GM12878 (cell line): ENCODE data around the gene JADE3. TPM values are rescaled to one million over a fixed set of nuclear protein-coding genes. Genes with fewer than 3 reads are reported as not detected.

ENCODE experiments used
- ATF2 ChIP-seq: IDR thresholded peaks from 2 replicates; pipeline ENCODE4 v1.6.1; 2012; ENCODE audit warnings: low read length, inconsistent platforms
- BACH1 ChIP-seq: fragments of 450-650 bp; IDR thresholded peaks from 2 replicates; pipeline ENCODE4 v1.6.1; 2017; ENCODE audit warnings: mild to moderate bottlenecking, borderline replicate concordance
- CBFB ChIP-seq: IDR thresholded peaks from 2 replicates; pipeline ENCODE4 v1.6.1; 2016; ENCODE audit warnings: antibody characterized with exemption, low read depth
- CBX3 ChIP-seq: fragments of 200-600 bp; sonication (generic); IDR thresholded peaks from 2 replicates; pipeline ENCODE4 v1.6.1; 2016; ENCODE audit warnings: low read depth, borderline replicate concordance
- CEBPB ChIP-seq, 2 experiments: fragments of 150-350 bp in 1 of 2; IDR thresholded peaks; 2 replicates each; pipeline ENCODE4 v1.6.1; 2012 to 2014; ENCODE audit warnings: low read depth in 2 of 2, low read length in 2 of 2, borderline replicate concordance in 1 of 2, inconsistent platforms in 1 of 2
- CREM ChIP-seq: IDR thresholded peaks from 2 replicates; pipeline ENCODE4 v1.6.1; 2014; ENCODE audit warnings: antibody characterized with exemption, low read depth
- CUX1 ChIP-seq: IDR thresholded peaks from 2 replicates; pipeline ENCODE4 v1.6.1; 2012; ENCODE audit warnings: improper control_type of control experiment, low read depth, low read length; ENCODE audit not compliant: insufficient replicate concordance
- IRF5 ChIP-seq: fragments of 450-650 bp; IDR thresholded peaks from 2 replicates; pipeline ENCODE4 v1.6.1; 2017; ENCODE audit warnings: borderline replicate concordance
- JUND ChIP-seq: IDR thresholded peaks from 2 replicates; pipeline ENCODE4 v1.6.1; 2012; ENCODE audit warnings: low read depth, mild to moderate bottlenecking, low read length, improper control_type of control experiment, moderate library complexity
- KAT2A ChIP-seq: conservative IDR thresholded peaks from 2 replicates; pipeline ENCODE4 v1.6.1; 2011; ENCODE audit warnings: low read depth, low read length; ENCODE audit not compliant: control insufficient read depth
- MAX ChIP-seq: IDR thresholded peaks from 2 replicates; pipeline ENCODE4 v1.6.1; 2012; ENCODE audit warnings: low read depth, low read length, improper control_type of control experiment
- NFXL1 ChIP-seq: fragments of 450-650 bp; IDR thresholded peaks from 2 replicates; pipeline ENCODE4 v1.6.1; 2017; ENCODE audit warnings: antibody characterized with exemption, mild to moderate bottlenecking, borderline replicate concordance
- PAX5 ChIP-seq: IDR thresholded peaks from 2 replicates; pipeline ENCODE4 v1.6.1; 2011; ENCODE audit warnings: low read depth, low read length, borderline replicate concordance
- PAX8 ChIP-seq: fragments of 450-650 bp; IDR thresholded peaks from 2 replicates; pipeline ENCODE4 v1.6.1; 2017; ENCODE audit warnings: mild to moderate bottlenecking, moderate library complexity
- POLR2AphosphoS5 ChIP-seq: IDR thresholded peaks from 2 replicates; pipeline ENCODE4 v1.6.1; 2011; ENCODE audit warnings: mild to moderate bottlenecking, low read length, inconsistent platforms
- POU2F2 ChIP-seq: IDR thresholded peaks from 3 replicates; pipeline ENCODE4 v1.6.1; 2011; ENCODE audit warnings: low read depth, mild to moderate bottlenecking, low read length, borderline replicate concordance
- RAD51 ChIP-seq: fragments of 450-650 bp; IDR thresholded peaks from 2 replicates; pipeline ENCODE4 v1.6.1; 2016; ENCODE audit warnings: moderate library complexity, mild to moderate bottlenecking, inconsistent platforms
- RBBP5 ChIP-seq: fragments of 200-600 bp; sonication (generic); conservative IDR thresholded peaks from 2 replicates; pipeline ENCODE4 v1.6.1; 2016
- STAT1 ChIP-seq: fragments of 450-650 bp; conservative IDR thresholded peaks from 2 replicates; pipeline ENCODE4 v1.6.1; 2014; ENCODE audit warnings: antibody characterized with exemption, mild to moderate bottlenecking
- SUPT20H ChIP-seq: IDR thresholded peaks from 2 replicates; pipeline ENCODE4 v1.6.1; 2011; ENCODE audit warnings: low read depth, mild to moderate bottlenecking, low read length, moderate library complexity, borderline replicate concordance; ENCODE audit not compliant: control insufficient read depth
- YBX1 ChIP-seq: fragments of 450-650 bp; IDR thresholded peaks from 2 replicates; pipeline ENCODE4 v1.6.1; 2016; ENCODE audit warnings: antibody characterized with exemption
- YY1 ChIP-seq: IDR thresholded peaks from 2 replicates; pipeline ENCODE4 v1.6.1; 2011; ENCODE audit warnings: low read depth, mild to moderate bottlenecking, low read length
- ZNF207 ChIP-seq: fragments of 450-650 bp; IDR thresholded peaks from 2 replicates; pipeline ENCODE4 v1.6.1; 2014; ENCODE audit warnings: antibody characterized with exemption, mild to moderate bottlenecking, borderline replicate concordance
- ZNF24 ChIP-seq: fragments of 450-650 bp; IDR thresholded peaks from 2 replicates; pipeline ENCODE4 v1.6.1; 2017; ENCODE audit warnings: antibody characterized with exemption, mild to moderate bottlenecking
- polyA plus RNA-seq, 11 experiments: library from polyadenylated mRNA; depleted of rRNA in 4 of 11; unstranded in 6 of 11; stranded (reverse) in 5 of 11; fragments of >200 nt; fragmentation: Nextera tagmentation in 4 of 11; fragmentation: Illumina TruSeq in 1 of 11; extraction: Ambion mirVana in 4 of 11; extraction: Trizol in 1 of 11; gene quantifications; 1 replicate in 1 of 11; 2 replicates in 10 of 11; pipeline versions ENCODE4 v1.2.1 to v1.2.3, GENCODE V29; 2011 to 2016; ENCODE audit warnings: inconsistent platforms in 2 of 11, missing spikeins in 2 of 11, low read depth in 1 of 11
- total RNA-seq, 4 experiments: library from RNA; depleted of rRNA in 3 of 4; stranded (reverse); fragments of >200 nt in 3 of 4; fragmentation: Illumina TruSeq in 1 of 4; extraction: Trizol in 1 of 4; gene quantifications; 2 replicates each; pipeline versions ENCODE4 v1.2.1 to v1.2.3, GENCODE V29; 2013 to 2021

JADE3 gene
- total and polyA plus RNA-seq, 10 of the 15 experiments (the other 5 are each of a cell fraction or from before 2014, with no cell fraction given) = 0.06 to 13.0 (median 0.65) TPM

- TF ChIP-seq CUX1 (no peak), POU2F2 (peak; percentile 70; the same call in 1 of the 3 replicates), IRF5 (no peak), POLR2AphosphoS5 (no peak), RAD51 (no peak), SUPT20H (no peak), CEBPB (IDR thresholded peaks at IDR 0.05; ENCODE audit: borderline replicate concordance in 1 of 2, low read depth in 2 of 2, low read length in 2 of 2) (0 out of 4 replicates have a peak, but pooled peaks of 1 of the 2 experiments have one; percentile 27), CREM (peak; percentile 60; the same call in 1 of the 2 replicates), STAT1 (no peak), PAX5 (peak; percentile 99), CBFB (0 out of 2 replicates have a peak, but pooled peaks have one; percentile 28), ZNF207 (no peak), KAT2A (no peak), ZNF24 (peak; percentile 92), YY1 (no peak), RBBP5 (no peak), ATF2 (peak; percentile 93), BACH1 (no peak), CBX3 (no peak), JUND (peak; percentile 68; the same call in 1 of the 2 replicates), YBX1 (no peak), MAX (no peak), PAX8 (no peak), NFXL1 (no peak)
Measured at GRCh38 chrX:46967547-46967946, 55.3 kb downstream of the JADE3 start (continued).
